Measurements from ENCODE around the gene RASD2.

DNA sequence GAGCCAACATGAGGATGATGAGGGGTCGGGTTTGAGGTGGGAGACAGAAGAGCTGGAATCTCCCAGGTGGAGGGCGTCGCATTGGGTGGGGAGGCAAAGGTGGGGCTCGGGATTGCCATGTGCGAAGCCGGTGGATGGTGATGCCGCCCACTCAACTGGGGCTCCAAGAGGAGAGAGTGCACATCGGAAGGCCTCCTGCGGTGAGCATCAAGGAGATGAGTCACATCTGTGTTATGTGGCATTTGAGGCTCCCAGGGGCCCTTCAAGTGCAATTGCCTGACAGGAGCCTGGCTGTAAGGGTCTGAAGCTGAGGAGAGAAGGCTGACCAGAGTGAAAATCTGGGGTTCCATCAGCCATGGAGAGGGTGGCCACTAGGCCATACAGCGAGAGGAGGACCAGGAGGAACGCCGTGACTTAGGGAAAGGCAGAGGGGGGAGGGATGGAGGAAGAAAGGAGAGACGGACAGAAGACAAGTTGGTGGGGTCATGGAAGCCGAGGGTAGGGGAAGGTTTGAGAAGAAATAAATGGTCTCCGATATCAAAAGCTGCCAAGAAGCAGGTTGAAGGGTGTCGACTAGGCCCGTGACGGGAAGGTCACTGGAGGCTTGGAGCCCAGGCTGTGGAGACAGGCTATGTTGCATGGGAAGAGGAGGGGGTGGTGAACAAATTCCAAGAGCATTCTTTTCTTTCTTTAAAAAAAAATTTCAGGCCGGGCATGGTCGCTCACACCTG lies 21.3 kb downstream of the RASD2 start:
- TF ChIP-seq, protein P1, sequence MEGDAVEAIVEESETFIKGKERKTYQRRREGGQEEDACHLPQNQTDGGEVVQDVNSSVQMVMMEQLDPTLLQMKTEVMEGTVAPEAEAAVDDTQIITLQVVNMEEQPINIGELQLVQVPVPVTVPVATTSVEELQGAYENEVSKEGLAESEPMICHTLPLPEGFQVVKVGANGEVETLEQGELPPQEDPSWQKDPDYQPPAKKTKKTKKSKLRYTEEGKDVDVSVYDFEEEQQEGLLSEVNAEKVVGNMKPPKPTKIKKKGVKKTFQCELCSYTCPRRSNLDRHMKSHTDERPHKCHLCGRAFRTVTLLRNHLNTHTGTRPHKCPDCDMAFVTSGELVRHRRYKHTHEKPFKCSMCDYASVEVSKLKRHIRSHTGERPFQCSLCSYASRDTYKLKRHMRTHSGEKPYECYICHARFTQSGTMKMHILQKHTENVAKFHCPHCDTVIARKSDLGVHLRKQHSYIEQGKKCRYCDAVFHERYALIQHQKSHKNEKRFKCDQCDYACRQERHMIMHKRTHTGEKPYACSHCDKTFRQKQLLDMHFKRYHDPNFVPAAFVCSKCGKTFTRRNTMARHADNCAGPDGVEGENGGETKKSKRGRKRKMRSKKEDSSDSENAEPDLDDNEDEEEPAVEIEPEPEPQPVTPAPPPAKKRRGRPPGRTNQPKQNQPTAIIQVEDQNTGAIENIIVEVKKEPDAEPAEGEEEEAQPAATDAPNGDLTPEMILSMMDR (IDR thresholded peaks at IDR 0.05), result no peak
- TF ChIP-seq POLR2A (IDR thresholded peaks at IDR 0.05), result no peak

Measured in Peyer's patch (tissue), 4 donors.